Astrocyte (in vitro differentiated cells and primary cell): ENCODE measurements around the gene COX10. TPM values are rescaled to one million over a fixed set of nuclear protein-coding genes. Genes with fewer than 3 reads are reported as not detected.
A peak's percentile ranks its signal among the peaks of the same experiment; 100 is the strongest.

Source experiments
- DNase-seq: peaks from one replicate; pipeline ENCODE4 v3.0.0-alpha.2; 2010; ENCODE audit warnings: low read depth
- FAIRE-seq: peaks from 2 replicates; lab custom pipeline; 2011; peaks lifted over from hg19 to GRCh38; lab: Jason Lieb, UNC
- H2AFZ ChIP-seq: 2 replicates; pipeline ENCODE4 v1.6.0; 2012; ENCODE audit warnings: low read depth, low read length, inconsistent platforms
- H3K27ac ChIP-seq: 2 replicates; pipeline ENCODE4 v1.5.1; 2011; ENCODE audit warnings: low read depth, low read length, inconsistent platforms
- H3K27me3 ChIP-seq: 2 replicates; pipeline ENCODE4 v1.6.0; 2011; ENCODE audit warnings: low read length, inconsistent platforms; ENCODE audit not compliant: insufficient read depth
- H3K36me3 ChIP-seq: 2 replicates; pipeline ENCODE4 v1.5.1; 2011; ENCODE audit warnings: low read length, inconsistent platforms; ENCODE audit not compliant: insufficient read depth
- H3K4me1 ChIP-seq: 2 replicates; pipeline ENCODE4 v1.5.1; 2011; ENCODE audit warnings: low read length, inconsistent platforms; ENCODE audit not compliant: insufficient read depth
- H3K4me2 ChIP-seq: 2 replicates; pipeline ENCODE4 v1.6.0; 2012; ENCODE audit warnings: low read length, inconsistent platforms
- H3K4me3 ChIP-seq: 2 replicates; pipeline ENCODE4 v1.5.1; 2011; ENCODE audit warnings: low read depth, mild to moderate bottlenecking, low read length, inconsistent platforms; ENCODE audit not compliant: insufficient read depth
- H3K79me2 ChIP-seq: 2 replicates; pipeline ENCODE4 v1.6.0; 2012; ENCODE audit warnings: mild to moderate bottlenecking, low read length, inconsistent platforms; ENCODE audit not compliant: insufficient read depth
- H3K9ac ChIP-seq: 2 replicates; pipeline ENCODE4 v1.6.0; 2012; ENCODE audit warnings: mild to moderate bottlenecking, low read length, inconsistent platforms
- H3K9me3 ChIP-seq: 2 replicates; pipeline ENCODE4 v1.5.1; 2012; ENCODE audit warnings: low read depth, mild to moderate bottlenecking, low read length, inconsistent platforms; ENCODE audit not compliant: insufficient read depth
- H4K20me1 ChIP-seq: 2 replicates; pipeline ENCODE4 v1.6.0; 2012; ENCODE audit warnings: low read length, inconsistent platforms; ENCODE audit not compliant: insufficient read depth
- H3K27ac Mint-ChIP-seq: one replicate; pipeline ENCODE4 v1.8.0; 2021; ENCODE audit warnings: mild to moderate bottlenecking, mixed read lengths; ENCODE audit not compliant: unreplicated experiment
- H3K27me3 Mint-ChIP-seq: one replicate; pipeline ENCODE4 v1.8.0; 2021; ENCODE audit warnings: low read depth, mixed read lengths; ENCODE audit not compliant: unreplicated experiment
- H3K36me3 Mint-ChIP-seq: one replicate; pipeline ENCODE4 v1.8.0; 2021; ENCODE audit warnings: low read depth, mixed read lengths; ENCODE audit not compliant: unreplicated experiment
- H3K4me1 Mint-ChIP-seq: one replicate; pipeline ENCODE4 v1.8.0; 2021; ENCODE audit warnings: low read depth, mixed read lengths; ENCODE audit not compliant: unreplicated experiment
- H3K4me3 Mint-ChIP-seq: one replicate; pipeline ENCODE4 v1.8.0; 2021; ENCODE audit warnings: mild to moderate bottlenecking, moderate library complexity, mixed read lengths; ENCODE audit not compliant: unreplicated experiment
- H3K9me3 Mint-ChIP-seq: one replicate; pipeline ENCODE4 v1.8.0; 2021; ENCODE audit warnings: mild to moderate bottlenecking, mixed read lengths; ENCODE audit not compliant: unreplicated experiment
- CTCF ChIP-seq: IDR thresholded peaks from 2 replicates; pipeline ENCODE4 v1.5.1; 2011; ENCODE audit warnings: low read depth, mild to moderate bottlenecking, inconsistent platforms, low read length, moderate library complexity; ENCODE audit not compliant: insufficient read depth
- EZH2 ChIP-seq: IDR thresholded peaks from 2 replicates; pipeline ENCODE4 v1.6.1; 2012; ENCODE audit warnings: mild to moderate bottlenecking, low read length, inconsistent platforms; ENCODE audit not compliant: insufficient read depth
- total RNA-seq: library from RNA; stranded (reverse); gene quantifications from 2 replicates; pipeline ENCODE4 v1.2.1, GENCODE V29; 2021

Gene COX10
- total RNA-seq, 1 donor from 2014 or later = 16.4 TPM

DNA sequence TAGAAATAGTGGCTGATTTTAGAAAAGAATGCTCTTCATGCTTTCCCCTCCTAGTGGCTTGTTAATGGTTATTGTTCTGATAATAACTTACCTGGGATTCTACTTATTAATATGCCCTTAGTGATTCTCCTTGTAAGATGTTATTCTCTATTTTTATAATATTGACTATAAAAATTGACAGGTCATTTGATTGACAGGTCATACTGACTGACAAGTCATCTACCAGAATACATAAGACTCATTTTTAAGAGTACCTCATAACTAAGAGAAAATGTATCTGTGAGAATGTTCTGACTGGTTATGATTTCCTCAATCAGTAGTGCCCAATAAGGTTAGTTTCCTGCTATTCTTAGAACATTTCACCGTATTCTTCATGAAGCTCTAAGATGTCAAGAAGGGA, 8.6 kb upstream of the COX10 start:
- no peak overlapping the region for H3K27ac ChIP-seq
- no peak overlapping the region for H3K4me3 Mint-ChIP-seq
- peaks cover 26% of the 10 kb centered on the region for H3K4me1 Mint-ChIP-seq

GRCh38 chr17:14061666-14062560, 7.4 kb upstream of the COX10 start:
- H3K9me3 ChIP-seq = no peaks in the 10 kb centered on the region
- Mint-ChIP-seq H3K4me1 (peaks cover 26% of the 10 kb centered on the region), H3K9me3 (no peaks in the 10 kb centered on the region), H3K27ac (peak overlapping the region; percentile 94), H3K27me3 (no peaks in the 10 kb centered on the region), H3K4me3 (no peak overlapping the region), H3K36me3 (peaks cover 5% of the 10 kb centered on the region)
- H2AFZ ChIP-seq = no peak overlapping the region
- peak overlapping the region; percentile 70 for H3K4me2 ChIP-seq
- peak overlapping the region; percentile 36 for H3K27ac ChIP-seq
- TF ChIP-seq EZH2 (no peak), CTCF (no peak)
- peaks cover 7% of the 10 kb centered on the region for H4K20me1 ChIP-seq
- DNase-seq (peak; percentile 88), FAIRE-seq (peak; percentile 52)
- no peaks in the 10 kb centered on the region for H3K27me3 ChIP-seq
- H3K4me3 ChIP-seq = no peak overlapping the region
- peaks cover 40% of the 10 kb centered on the region for H3K79me2 ChIP-seq
- peaks cover 21% of the 10 kb centered on the region for H3K4me1 ChIP-seq
- H3K36me3 ChIP-seq = peaks cover 4% of the 10 kb centered on the region
- peak overlapping the region; percentile 32 for H3K9ac ChIP-seq

More for the DNA sequence above, 8.6 kb upstream of the COX10 start:
- no peak overlapping the region for H3K9ac ChIP-seq
- Mint-ChIP-seq H3K36me3 (peaks cover 5% of the 10 kb centered on the region), H3K27ac (no peak overlapping the region), H3K9me3 (peaks cover 4% of the 10 kb centered on the region), H3K27me3 (no peaks in the 10 kb centered on the region)
- no peak overlapping the region for H3K4me3 ChIP-seq
- H3K36me3 ChIP-seq = peaks cover 4% of the 10 kb centered on the region
- DNase-seq = no peak
- H3K4me1 ChIP-seq = peaks cover 21% of the 10 kb centered on the region
- H3K4me2 ChIP-seq = no peak overlapping the region
- no peak for FAIRE-seq
- H4K20me1 ChIP-seq = peaks cover 7% of the 10 kb centered on the region
- no peaks in the 10 kb centered on the region for H3K9me3 ChIP-seq
- H3K27me3 ChIP-seq = no peaks in the 10 kb centered on the region
- TF ChIP-seq EZH2 (no peak), CTCF (no peak)
- no peak overlapping the region for H2AFZ ChIP-seq
- peaks cover 29% of the 10 kb centered on the region for H3K79me2 ChIP-seq

GRCh38 chr17:14067347-14067746, 2.0 kb upstream of the COX10 start:
- DNase-seq (no peak), FAIRE-seq (no peak)
- Histone ChIP-seq H3K4me2 (no peak overlapping the region), H3K27ac (no peak overlapping the region), H3K36me3 (peaks cover 4% of the 10 kb centered on the region), H2AFZ (no peak overlapping the region), H3K9me3 (no peaks in the 10 kb centered on the region), H3K27me3 (no peaks in the 10 kb centered on the region), H4K20me1 (peaks cover 5% of the 10 kb centered on the region), H3K79me2 (peaks cover 80% of the 10 kb centered on the region), H3K9ac (no peak overlapping the region), H3K4me1 (peaks cover 15% of the 10 kb centered on the region), H3K4me3 (no peak overlapping the region)
- Mint-ChIP-seq H3K4me3 (no peak overlapping the region), H3K9me3 (no peaks in the 10 kb centered on the region), H3K27me3 (no peaks in the 10 kb centered on the region), H3K4me1 (peaks cover 22% of the 10 kb centered on the region), H3K36me3 (peaks cover 2% of the 10 kb centered on the region), H3K27ac (no peak overlapping the region)
- TF ChIP-seq EZH2 = no peak
- TF ChIP-seq CTCF = no peak
